Activated CD8-positive, alpha-beta T cell treated with anti-CD3 and anti-CD28 coated beads for 36 hours (primary cell): ENCODE data around the gene MRPS12. TPM values are rescaled to one million over a fixed set of nuclear protein-coding genes. Genes with fewer than 3 reads are reported as not detected.

Experiments
- ATAC-seq: fragments of 200-7000 bp; cut with Tn5 transposase; one replicate; pipeline ENCODE4 v1.10.0; 2021; ENCODE audit warnings: mild to moderate bottlenecking, moderate library complexity
- CTCF ChIA-PET: fragments of 350-600 bp; sonication (Branson Sonifier 250); formaldehyde crosslinking; loops from one replicate; lab custom pipeline; 2021; ENCODE audit warnings: antibody characterized with exemption; lab: Charles Lee
- POLR2A ChIA-PET: fragments of 350-600 bp; sonication (Branson Sonifier 250); formaldehyde crosslinking; loops from one replicate; lab custom pipeline; 2021; ENCODE audit warnings: antibody characterized with exemption; lab: Charles Lee
- DNase-seq: peaks from one replicate; pipeline ENCODE4 v3.0.0-alpha.2; 2020
- H3K27ac Mint-ChIP-seq: one replicate; pipeline ENCODE4 v1.8.0; 2021; ENCODE audit warnings: mild to moderate bottlenecking, mixed read lengths
- H3K27me3 Mint-ChIP-seq: one replicate; pipeline ENCODE4 v1.8.0; 2021; ENCODE audit warnings: mixed read lengths
- H3K36me3 Mint-ChIP-seq: one replicate; pipeline ENCODE4 v1.8.0; 2021; ENCODE audit warnings: low read depth, mixed read lengths
- H3K4me1 Mint-ChIP-seq: one replicate; pipeline ENCODE4 v1.8.0; 2021; ENCODE audit warnings: low read depth, mixed read lengths
- H3K4me3 Mint-ChIP-seq: one replicate; pipeline ENCODE4 v1.8.0; 2021; ENCODE audit warnings: mild to moderate bottlenecking, moderate library complexity, mixed read lengths
- H3K9me3 Mint-ChIP-seq: one replicate; pipeline ENCODE4 v1.8.0; 2021; ENCODE audit warnings: mixed read lengths
- CTCF ChIP-seq: fragments of 200-600 bp; IDR thresholded peaks from one replicate; pipeline ENCODE4 v1.8.0; 2022; ENCODE audit warnings: antibody characterized with exemption, mild to moderate bottlenecking
- intact Hi-C: fragments of 100-400 bp; cut with micrococcal nuclease; formaldehyde crosslinking; loops from one replicate; pipeline ENCODE4 v1.10.0; 2022
- total RNA-seq, 2 experiments: library from RNA; stranded (reverse); gene quantifications; one replicate each; pipeline ENCODE4 v1.2.3, GENCODE V29; 2021

The MRPS12 gene
- total RNA-seq, 2 experiments from 2014 or later, result 80.1 to 81.2 TPM

- no peaks in the 10 kb centered on the region for H3K9me3 Mint-ChIP-seq
- CTCF ChIA-PET, result interaction anchor here (0.6 to 1.9 kb wide), 4 partner anchors 13 to 132 kb away, joined by 3 to 5 read pairs (median 3); partner anchors contain the start of genes MRPS12 and SARS2
- H3K27ac Mint-ChIP-seq, result no peak overlapping the region
- no peak for ATAC-seq
- intact Hi-C loops, result no loop called here
- POLR2A ChIA-PET, result no interaction called here
- no peak for TF ChIP-seq CTCF
- peaks cover 25% of the 10 kb centered on the region for H3K27me3 Mint-ChIP-seq
- no peak for DNase-seq
- H3K4me3 Mint-ChIP-seq, result no peak overlapping the region
- no peaks in the 10 kb centered on the region for H3K36me3 Mint-ChIP-seq
- H3K4me1 Mint-ChIP-seq, result peaks cover 18% of the 10 kb centered on the region
Measured at GRCh38 chr19:38978326-38978689, 47.6 kb downstream of the MRPS12 start.

GRCh38 chr19:38979812-38980211 is 49.1 kb downstream of the MRPS12 start:
- ATAC-seq (no peak), DNase-seq (no peak)
- Mint-ChIP-seq H3K4me1 (peaks cover 18% of the 10 kb centered on the region), H3K4me3 (no peak overlapping the region), H3K27me3 (peaks cover 20% of the 10 kb centered on the region), H3K36me3 (no peaks in the 10 kb centered on the region), H3K27ac (no peak overlapping the region), H3K9me3 (no peaks in the 10 kb centered on the region)
- CTCF ChIA-PET, result interaction anchor here (1.5 kb wide), 1 partner anchor 13 kb away, joined by 3 read pairs; no protein-coding TSS in a partner anchor
- POLR2A ChIA-PET, result no interaction called here
- TF ChIP-seq CTCF, result no peak
- intact Hi-C loops, result no loop called here

- POLR2A ChIA-PET, result no interaction called here
- no peak for TF ChIP-seq CTCF
- Mint-ChIP-seq H3K9me3 (no peaks in the 10 kb centered on the region), H3K36me3 (no peaks in the 10 kb centered on the region), H3K27ac (no peak overlapping the region), H3K4me3 (no peak overlapping the region), H3K4me1 (peaks cover 16% of the 10 kb centered on the region), H3K27me3 (peaks cover 16% of the 10 kb centered on the region)
- intact Hi-C loops, result no loop called here
- CTCF ChIA-PET, result interaction anchor here (1.5 kb wide), 1 partner anchor 14 kb away, joined by 3 read pairs; no protein-coding TSS in a partner anchor
- ATAC-seq, result no peak
- DNase-seq, result no peak
Measured at GRCh38 chr19:38980583-38981374, 50.0 kb downstream of the MRPS12 start.

Other genes with a start within 250 kb of the MRPS12 start
- gene CAPN12, start 186.5 kb upstream of the MRPS12 start, total RNA-seq, result 10 to 100 TPM; 19.6 to 22.7 TPM
- not detected for gene LGALS7, start 157.4 kb upstream of the MRPS12 start, total RNA-seq
- not detected for gene LGALS7B, start 141.7 kb upstream of the MRPS12 start, total RNA-seq
- gene LGALS4, start 118.0 kb upstream of the MRPS12 start, total RNA-seq, result under 1 TPM; 0.29 to 0.72 TPM
- 100 to 1,000 TPM; 125 to 128 TPM for gene ECH1, start 99.2 kb upstream of the MRPS12 start, total RNA-seq
- 100 to 1,000 TPM; 747 to 761 TPM for gene HNRNPL, start 81.0 kb upstream of the MRPS12 start, total RNA-seq
- 10 to 100 TPM; 85.5 to 87.7 TPM for gene RINL, start 52.7 kb upstream of the MRPS12 start, total RNA-seq
- gene SIRT2, start 31.3 kb upstream of the MRPS12 start, total RNA-seq, result 10 to 100 TPM; 20.0 to 21.5 TPM
- 10 to 100 TPM; 56.5 to 57.9 TPM for gene NFKBIB, start 31.0 kb upstream of the MRPS12 start, total RNA-seq
- gene CCER2, start 18.8 kb upstream of the MRPS12 start, total RNA-seq, result under 1 TPM; 0.56 to 0.69 TPM
- gene SARS2, start 181 bp upstream of the MRPS12 start, total RNA-seq, result 10 to 100 TPM; 43.4 to 48.6 TPM
- not detected for gene FBXO17, start 44.8 kb downstream of the MRPS12 start, total RNA-seq
- gene FBXO27, start 101.6 kb downstream of the MRPS12 start, total RNA-seq, result 1 to 10 TPM; 1.9 to 2.3 TPM
- not detected for gene ACP7, start 153.4 kb downstream of the MRPS12 start, total RNA-seq
- gene PAK4, start 194.8 kb downstream of the MRPS12 start, total RNA-seq, result 10 to 100 TPM in 1 of 2 experiments, 1 to 10 TPM in 1; 9.8 to 11.5 TPM